Lower lobe of right lung (tissue), 2 donors: ENCODE results near the gene DLX6. TPM values are rescaled to one million over a fixed set of nuclear protein-coding genes. Genes with fewer than 3 reads are reported as not detected.

Source experiments
- ATAC-seq, 2 donors: fragments of 200-7000 bp; cut with Tn5 transposase; one replicate each; pipeline ENCODE4 v1.9.1; 2020 to 2022; ENCODE audit warnings: mild to moderate bottlenecking in 2 of 2, moderate library complexity in 2 of 2
- DNase-seq: peaks from one replicate; pipeline ENCODE4 v3.0.0-alpha.2; 2020
- H3K27ac ChIP-seq: fragments of 200-600 bp; one replicate; pipeline ENCODE4 v1.8.0; 2022
- H3K27me3 ChIP-seq: fragments of 200-600 bp; one replicate; pipeline ENCODE4 v1.8.0; 2022; ENCODE audit warnings: low read depth
- H3K36me3 ChIP-seq: fragments of 200-600 bp; one replicate; pipeline ENCODE4 v1.8.0; 2022; ENCODE audit warnings: mild to moderate bottlenecking
- H3K4me1 ChIP-seq: fragments of 200-600 bp; one replicate; pipeline ENCODE4 v1.8.0; 2022
- H3K4me3 ChIP-seq: fragments of 200-600 bp; one replicate; pipeline ENCODE4 v1.8.0; 2022; ENCODE audit warnings: mild to moderate bottlenecking
- H3K9me3 ChIP-seq: fragments of 200-600 bp; one replicate; pipeline ENCODE4 v1.8.0; 2022
- intact Hi-C: fragments of 100-400 bp; cut with DNase I; formaldehyde crosslinking; loops from one replicate; pipeline ENCODE4 v1.11.0; 2022
- total RNA-seq: library from RNA; stranded (reverse); fragmentation: NEBNext Ultra II Directional; extraction: Animal tissue kit (Norgen Biotek cat#: 25700); gene quantifications from one replicate; pipeline ENCODE4 v1.2.1, GENCODE V29; 2021
- TF ChIP-seq, protein P1 (sequence below): fragments of 200-600 bp; IDR thresholded peaks from one replicate; pipeline ENCODE4 v1.8.0; 2022; ENCODE audit warnings: antibody characterized with exemption, mild to moderate bottlenecking
- donor health status: DM: no; HTN: yes; CAD: no; lungs with severe emphysema.

DLX6 gene
- total RNA-seq, 1 donor from 2014 or later: not detected

DNA sequence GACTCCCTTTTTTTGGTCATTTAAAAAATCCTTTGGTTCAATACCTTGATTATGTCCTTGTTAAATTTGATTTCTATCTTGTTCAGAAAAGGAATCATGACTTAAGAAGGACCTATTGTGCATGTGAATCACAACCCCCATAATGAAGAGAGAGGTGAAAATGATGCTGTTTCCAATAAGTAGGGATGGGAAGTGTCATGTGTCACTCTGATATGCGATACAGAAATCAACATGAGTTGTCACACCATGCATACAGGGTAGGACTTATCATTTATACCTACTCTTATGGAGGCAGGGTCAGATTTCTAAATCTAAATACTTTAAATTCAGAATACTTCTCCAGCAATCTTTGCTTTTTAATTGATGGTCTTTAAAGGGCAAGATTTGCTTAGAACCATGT lies 19.4 kb upstream of the DLX6 start:
- no peaks in the 10 kb centered on the region for H3K9me3 ChIP-seq
- H3K4me3 ChIP-seq: no peak overlapping the region
- no peak overlapping the region for H3K27ac ChIP-seq
- intact Hi-C loops: no loop called here
- ATAC-seq: no peak
- DNase-seq: no peak
- no peaks in the 10 kb centered on the region for H3K4me1 ChIP-seq
- TF ChIP-seq, protein P1, sequence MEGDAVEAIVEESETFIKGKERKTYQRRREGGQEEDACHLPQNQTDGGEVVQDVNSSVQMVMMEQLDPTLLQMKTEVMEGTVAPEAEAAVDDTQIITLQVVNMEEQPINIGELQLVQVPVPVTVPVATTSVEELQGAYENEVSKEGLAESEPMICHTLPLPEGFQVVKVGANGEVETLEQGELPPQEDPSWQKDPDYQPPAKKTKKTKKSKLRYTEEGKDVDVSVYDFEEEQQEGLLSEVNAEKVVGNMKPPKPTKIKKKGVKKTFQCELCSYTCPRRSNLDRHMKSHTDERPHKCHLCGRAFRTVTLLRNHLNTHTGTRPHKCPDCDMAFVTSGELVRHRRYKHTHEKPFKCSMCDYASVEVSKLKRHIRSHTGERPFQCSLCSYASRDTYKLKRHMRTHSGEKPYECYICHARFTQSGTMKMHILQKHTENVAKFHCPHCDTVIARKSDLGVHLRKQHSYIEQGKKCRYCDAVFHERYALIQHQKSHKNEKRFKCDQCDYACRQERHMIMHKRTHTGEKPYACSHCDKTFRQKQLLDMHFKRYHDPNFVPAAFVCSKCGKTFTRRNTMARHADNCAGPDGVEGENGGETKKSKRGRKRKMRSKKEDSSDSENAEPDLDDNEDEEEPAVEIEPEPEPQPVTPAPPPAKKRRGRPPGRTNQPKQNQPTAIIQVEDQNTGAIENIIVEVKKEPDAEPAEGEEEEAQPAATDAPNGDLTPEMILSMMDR: no peak
- H3K27me3 ChIP-seq: peaks cover 49% of the 10 kb centered on the region
- no peaks in the 10 kb centered on the region for H3K36me3 ChIP-seq

DNA sequence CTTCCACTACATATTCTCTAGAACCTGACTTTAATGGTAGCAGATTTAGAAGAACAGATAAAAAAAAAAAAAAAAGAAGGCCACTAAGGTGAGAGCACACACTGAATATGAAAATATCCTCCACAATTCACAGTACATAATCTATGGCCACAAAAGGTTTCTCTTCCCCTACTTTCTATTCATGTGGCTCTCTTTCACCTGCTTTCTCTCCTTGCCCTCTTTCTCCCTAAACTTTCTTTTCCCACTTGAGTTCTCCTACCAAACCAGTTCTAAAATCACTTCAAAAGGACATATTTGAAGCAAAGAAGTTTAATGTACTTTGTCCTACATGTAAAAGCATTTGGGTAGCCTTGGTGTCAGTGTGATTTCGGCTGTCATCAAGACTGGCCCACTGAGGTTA lies 18.5 kb upstream of the DLX6 start:
- no peaks in the 10 kb centered on the region for H3K9me3 ChIP-seq
- H3K4me3 ChIP-seq: no peak overlapping the region
- no peaks in the 10 kb centered on the region for H3K36me3 ChIP-seq
- ATAC-seq (no peak), DNase-seq (no peak)
- H3K27me3 ChIP-seq: peaks cover 58% of the 10 kb centered on the region
- no peaks in the 10 kb centered on the region for H3K4me1 ChIP-seq
- TF ChIP-seq, protein P1: no peak
- no peak overlapping the region for H3K27ac ChIP-seq
- intact Hi-C loops: no loop called here

DNA sequence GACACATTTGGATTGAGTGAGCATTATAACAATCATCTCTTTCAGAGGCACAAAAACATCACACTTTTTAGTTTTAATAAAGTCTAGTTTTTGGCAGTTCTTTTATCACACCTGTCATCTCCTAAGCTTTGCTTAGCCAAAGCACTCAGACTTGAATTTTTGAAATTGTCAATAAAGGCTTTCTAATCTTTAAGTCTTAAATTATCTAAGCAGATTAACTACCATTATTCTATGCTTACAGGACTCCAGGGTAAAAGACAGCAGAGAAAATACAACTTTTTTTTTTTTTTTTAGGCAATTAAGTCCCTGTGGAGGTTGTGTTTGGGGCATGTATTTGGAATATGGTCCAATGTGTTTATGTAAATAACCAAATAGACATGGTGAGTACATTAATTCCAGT lies 17.6 kb upstream of the DLX6 start:
- Histone ChIP-seq H3K4me3 (no peak overlapping the region), H3K9me3 (no peaks in the 10 kb centered on the region), H3K4me1 (peaks cover 6% of the 10 kb centered on the region), H3K27me3 (peaks cover 63% of the 10 kb centered on the region), H3K27ac (no peak overlapping the region), H3K36me3 (no peaks in the 10 kb centered on the region)
- DNase-seq: no peak
- TF ChIP-seq, protein P1: no peak
- ATAC-seq: no peak
- intact Hi-C loops: no loop called here

DNA sequence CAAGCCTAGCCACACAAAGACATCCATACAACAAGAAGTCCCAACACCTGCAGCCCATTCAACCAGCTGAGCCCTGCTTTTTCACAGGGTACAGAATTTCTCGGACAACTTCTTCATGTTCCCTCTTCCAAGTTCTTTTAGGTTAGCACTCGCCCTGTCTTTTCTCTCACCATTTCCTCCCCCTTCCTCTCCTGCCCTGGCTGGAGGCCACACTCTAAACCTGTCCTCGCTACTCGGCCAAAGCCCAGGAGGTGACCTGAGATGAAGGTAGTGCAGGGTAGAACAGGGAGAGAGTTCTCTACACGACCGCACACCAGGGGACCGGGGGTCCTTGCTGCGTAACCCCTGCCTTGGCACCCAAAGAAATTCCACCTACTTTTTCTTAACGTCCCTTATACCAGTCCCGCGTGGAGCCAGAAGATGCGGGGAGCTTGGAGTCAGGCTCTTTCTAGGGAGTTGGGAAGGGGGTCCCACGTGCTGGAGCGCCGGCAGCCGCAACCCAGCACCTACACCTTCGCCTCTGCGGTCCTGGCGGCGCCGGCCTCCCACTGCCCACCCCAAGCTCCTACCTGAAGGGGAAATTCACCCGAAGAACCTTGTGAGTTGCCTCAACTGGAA lies 16.0 kb upstream of the DLX6 start:
- intact Hi-C loops: no loop called here
- H3K4me3 ChIP-seq: no peak overlapping the region
- ATAC-seq (no peak), DNase-seq (no peak)
- H3K4me1 ChIP-seq: peaks cover 9% of the 10 kb centered on the region
- no peaks in the 10 kb centered on the region for H3K9me3 ChIP-seq
- H3K27ac ChIP-seq: no peak overlapping the region
- TF ChIP-seq, protein P1: no peak
- H3K36me3 ChIP-seq: no peaks in the 10 kb centered on the region
- peaks cover 79% of the 10 kb centered on the region for H3K27me3 ChIP-seq

DNA sequence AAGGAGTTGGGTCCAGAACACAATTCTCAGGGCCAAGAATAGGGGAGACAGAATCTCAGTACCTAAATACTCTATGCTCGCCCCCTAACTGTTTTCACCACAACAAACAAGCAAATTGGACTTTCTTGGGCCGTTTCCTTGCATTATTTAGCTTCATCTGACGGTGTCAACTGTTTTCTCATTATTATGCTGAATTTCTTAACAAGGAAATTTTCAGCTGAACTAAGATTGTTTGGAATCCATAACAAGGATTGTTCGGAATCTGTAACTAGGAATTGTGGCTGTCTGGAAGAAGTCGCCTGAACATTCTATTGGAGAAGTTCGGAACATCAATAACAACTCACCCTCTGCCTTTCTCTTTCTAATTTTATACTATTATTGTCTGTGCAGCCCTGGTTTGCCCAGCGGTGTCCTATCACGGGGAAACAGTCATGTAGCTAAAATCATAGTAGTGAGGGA lies 15.5 kb upstream of the DLX6 start:
- H3K27me3 ChIP-seq: peaks cover 82% of the 10 kb centered on the region

More for the DNA sequence above, 15.5 kb upstream of the DLX6 start:
- ATAC-seq: no peak
- Histone ChIP-seq H3K27ac (no peak overlapping the region), H3K9me3 (no peaks in the 10 kb centered on the region), H3K36me3 (no peaks in the 10 kb centered on the region), H3K4me3 (no peak overlapping the region), H3K4me1 (peaks cover 9% of the 10 kb centered on the region)
- DNase-seq: no peak
- TF ChIP-seq, protein P1: no peak
- intact Hi-C loops: no loop called here
